ENCODE measurements around the gene CFAP58.

Gene CFAP58

DNA sequence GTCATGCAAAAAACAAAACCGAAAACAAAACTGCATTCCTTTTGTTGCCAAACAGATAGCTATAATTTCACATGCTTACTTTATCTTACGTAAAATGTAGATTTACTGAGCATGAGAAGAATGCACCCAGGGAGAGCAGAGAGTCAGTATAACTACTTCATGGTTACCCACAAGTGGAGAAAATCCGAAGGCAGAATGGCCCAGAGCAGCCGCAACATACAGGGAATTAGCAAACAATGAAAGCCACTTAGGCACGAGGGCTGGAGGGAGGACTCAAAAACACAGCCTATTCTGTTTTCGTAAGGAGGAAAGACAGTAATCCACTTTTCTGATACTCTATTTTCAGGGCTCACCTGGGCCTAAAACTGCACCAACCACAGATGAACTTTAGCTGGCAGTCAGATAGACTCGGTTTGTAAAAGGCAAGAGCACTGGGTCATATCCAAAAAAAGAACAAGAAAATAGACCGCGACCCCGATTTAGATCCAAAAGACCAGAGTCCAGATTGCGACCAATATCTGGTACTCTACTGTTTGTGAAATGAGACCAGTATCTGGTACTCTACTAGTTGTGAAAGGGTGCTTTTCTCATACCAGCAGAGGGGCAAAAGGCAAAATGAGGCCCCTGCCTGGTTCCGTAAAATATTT, 16.7 kb upstream of the CFAP58 start:
- peak; percentile 42 for DNase-seq

DNA sequence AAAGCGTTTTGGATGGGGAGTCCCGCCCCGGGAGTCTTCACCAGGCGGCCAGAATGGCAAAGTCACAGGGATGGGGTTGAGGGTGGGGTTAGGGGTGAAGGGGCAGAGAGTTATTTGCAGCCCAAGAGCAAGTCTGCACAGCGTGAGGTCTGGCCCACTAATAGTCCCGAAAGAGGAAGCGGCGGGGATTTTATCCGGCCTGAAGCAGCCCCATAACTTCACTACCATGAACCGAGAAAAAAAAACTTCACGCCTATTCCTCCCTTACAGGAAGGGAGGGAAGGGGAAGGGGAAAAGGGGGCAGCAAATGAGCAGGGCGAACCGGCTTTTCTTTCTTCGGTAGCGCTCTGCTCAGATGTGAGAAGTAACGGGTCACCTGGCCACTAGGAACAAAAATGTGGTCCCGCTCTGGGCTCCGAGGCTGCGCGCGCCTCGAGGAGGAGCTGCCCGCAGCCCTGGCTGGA, 16.1 kb upstream of the CFAP58 start:
- DNase-seq, result no peak

DNA sequence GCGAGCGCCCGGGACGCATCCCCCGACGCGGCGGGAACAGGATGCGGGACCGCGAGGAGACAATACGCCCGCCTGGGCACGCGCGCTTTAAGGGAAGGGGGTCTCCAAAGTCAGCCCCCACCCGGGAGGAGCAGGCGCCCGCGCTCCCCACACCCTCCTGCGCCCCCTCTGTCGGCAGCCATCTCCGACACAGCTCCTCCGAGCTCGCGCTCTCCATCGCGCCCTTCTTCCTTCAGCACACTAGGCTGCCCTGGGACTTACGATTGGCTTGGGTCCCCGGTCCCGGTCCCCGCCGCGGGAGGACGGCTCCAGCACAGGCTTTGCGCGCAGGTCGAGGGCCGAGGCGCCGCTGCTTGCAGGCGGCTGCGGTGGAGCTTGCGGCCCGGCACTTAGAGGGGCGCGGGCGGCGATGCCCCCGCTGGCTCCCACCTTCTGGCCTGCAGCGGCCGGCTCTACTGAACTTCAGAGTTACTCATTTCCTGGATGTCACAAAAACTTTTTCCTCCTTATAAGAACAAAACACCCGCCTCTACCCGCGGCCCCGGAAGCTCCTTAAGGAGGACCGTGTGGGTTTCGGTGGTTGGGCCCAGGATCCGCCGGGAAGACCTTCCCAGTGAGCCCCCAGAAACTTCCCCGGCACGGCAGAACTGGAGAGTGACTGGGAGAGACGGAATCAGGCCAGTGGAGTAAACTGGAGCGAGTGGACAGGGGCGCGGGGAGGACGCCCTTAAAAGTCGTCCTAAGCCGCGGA, 15.5 kb upstream of the CFAP58 start, which contains the start of gene ITPRIP:
ITPRIP (minus strand) TSS at position 481 of the 751 bp plus-strand sequence. CDS start 22,414 bp downstream, outside the sequence.
- DNase-seq, result peak; percentile 89

DNA sequence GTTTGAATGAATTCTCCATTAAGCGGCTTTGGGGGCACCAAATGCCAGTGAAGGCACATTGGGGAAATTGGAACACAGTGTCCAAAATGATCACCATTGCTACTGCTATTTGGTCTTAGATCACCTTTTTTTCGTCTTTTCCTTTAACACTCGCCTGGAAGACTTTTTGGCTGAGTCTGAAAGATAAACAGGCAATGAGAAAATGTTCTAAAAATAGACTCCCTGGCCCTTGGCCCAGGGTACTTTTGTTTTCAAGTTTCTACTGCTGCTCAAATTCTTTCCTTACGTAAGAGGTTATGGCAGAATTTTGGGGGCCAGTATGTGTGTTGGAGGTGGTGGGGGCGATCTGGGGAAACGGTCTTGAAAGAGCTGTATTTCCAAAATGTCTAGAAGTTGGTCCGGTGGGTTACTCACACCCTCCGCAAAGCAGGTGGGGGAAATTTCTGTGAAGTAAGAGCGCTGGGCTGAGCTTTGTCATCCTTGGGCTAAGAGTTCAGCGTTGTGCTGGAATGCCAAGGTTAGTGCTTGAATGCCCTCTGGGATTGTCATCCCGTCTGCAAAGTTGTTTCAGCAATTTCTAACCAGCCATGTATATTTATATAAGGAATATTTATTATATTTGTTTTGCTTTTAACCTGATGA, 14.0 kb upstream of the CFAP58 start:
- peak; percentile 86 for DNase-seq

DNA sequence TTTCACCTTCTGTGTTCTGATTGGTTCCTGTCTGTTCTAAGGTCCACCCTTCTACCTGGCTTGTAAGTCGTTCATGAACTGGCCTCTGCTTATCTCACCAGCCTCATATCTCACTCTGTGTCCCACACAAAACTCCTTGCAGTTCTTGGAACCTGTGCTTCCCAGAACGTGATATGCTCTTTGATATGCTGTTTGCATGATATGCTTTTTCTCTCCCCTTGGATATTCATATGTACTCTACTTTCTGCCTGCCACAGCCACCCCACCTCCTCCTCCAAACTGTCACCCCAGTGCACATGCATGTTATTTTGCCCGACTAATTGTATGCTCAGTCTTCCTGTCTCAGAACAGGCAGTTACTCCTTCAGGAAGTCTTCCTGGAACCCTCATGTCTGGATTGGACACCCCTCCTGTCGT, 13.5 kb upstream of the CFAP58 start:
- DNase-seq, result no peak

DNA sequence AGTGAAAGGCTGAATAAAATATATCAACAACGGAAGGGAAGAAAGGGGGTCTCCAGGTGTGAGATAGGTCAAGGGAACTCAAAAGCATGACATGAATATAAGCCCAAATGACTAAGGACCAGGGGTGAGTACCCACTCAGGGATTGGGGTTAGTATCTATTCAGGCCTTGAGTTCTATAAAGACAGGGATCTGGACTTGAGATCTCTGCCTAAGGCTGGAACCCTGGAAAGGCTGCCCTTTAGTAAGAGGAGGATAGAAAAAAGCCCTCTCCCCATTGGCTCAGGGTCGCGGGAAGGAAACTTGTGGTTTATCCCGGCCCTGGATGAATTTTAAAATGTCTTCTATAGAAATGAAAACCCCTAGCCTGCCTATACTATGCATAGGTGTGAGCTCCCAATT, 13.0 kb upstream of the CFAP58 start:
- DNase-seq, result no peak

DNA sequence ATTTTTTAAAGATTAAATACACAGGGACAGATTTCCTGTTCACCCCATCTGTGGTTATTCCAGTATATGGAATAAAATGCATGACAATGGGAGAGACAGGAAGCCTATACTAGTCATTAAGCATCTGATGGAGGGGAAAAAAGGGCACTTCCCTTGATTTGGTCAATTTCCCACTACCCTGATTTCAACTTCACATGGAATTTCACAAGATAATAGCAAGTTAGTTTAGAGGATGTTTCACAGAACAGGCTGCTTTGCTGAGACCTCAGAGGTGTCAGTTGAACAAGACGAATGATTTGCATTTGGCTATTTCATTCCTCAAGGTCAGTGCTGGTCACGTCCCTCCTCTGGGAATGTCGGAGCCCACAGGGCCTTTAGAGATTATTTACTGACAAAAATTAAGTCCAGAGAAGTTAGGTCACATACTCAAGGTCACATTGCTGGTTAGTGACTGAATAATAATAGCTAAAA, 10.7 kb upstream of the CFAP58 start:
- DNase-seq, result no peak

DNA sequence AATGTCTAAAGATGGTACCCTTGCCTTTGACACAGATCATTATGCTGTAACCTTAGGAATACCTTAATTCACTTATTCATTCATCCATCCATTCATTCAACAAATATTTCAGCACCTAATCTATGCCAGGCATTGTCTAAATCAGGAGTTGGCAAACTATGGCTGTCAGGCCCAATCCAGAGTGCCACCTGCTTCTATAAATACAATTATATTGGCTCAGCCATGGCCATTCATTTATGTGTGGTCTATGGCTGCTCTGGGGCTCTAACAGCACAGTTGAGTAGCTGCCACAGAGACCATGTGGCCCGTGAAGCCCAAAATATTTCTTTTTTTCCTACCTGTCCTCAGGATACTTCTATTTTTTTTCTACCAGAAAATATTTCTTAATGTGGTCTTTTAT, 9.4 kb upstream of the CFAP58 start:
- DNase-seq, result no peak

DNA sequence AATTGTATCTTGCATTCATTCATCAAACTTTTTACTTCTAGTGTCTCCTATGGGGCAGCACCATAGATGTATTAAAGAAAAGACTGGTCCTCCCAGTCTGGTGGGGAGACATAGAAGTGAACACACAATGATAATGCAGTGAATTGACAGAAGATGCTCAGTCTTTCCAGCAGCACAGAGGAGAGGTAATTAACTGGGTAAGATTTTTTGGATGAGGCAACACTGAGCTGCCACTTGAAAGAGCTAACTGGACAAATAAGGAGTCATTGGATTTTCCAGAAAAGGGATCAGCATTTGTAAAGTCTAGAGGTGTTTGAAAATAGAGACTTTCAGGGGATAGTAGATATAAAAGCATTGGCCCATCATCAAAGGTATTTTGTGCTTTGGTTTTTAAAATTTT, 8.1 kb upstream of the CFAP58 start:
- no peak for DNase-seq

DNA sequence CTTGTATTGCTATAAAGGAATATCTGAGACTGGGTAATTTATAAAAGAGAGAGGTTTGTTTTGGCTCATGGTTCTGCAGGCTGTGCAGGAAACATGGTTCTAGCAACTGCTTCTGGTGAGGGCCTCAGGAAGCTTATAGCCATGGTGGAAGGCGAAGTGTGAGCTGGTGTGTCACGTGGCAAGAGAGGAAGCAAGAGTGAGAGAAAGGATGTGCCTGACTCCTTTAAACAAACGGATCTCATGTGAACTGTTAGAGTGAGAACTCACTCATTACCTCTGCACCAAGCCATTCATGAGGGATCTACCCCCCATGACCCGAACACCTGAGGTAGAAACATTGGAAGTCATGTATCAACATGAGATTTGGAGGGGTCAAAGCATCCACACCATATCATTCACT, 7.7 kb upstream of the CFAP58 start:
- DNase-seq, result no peak

DNA sequence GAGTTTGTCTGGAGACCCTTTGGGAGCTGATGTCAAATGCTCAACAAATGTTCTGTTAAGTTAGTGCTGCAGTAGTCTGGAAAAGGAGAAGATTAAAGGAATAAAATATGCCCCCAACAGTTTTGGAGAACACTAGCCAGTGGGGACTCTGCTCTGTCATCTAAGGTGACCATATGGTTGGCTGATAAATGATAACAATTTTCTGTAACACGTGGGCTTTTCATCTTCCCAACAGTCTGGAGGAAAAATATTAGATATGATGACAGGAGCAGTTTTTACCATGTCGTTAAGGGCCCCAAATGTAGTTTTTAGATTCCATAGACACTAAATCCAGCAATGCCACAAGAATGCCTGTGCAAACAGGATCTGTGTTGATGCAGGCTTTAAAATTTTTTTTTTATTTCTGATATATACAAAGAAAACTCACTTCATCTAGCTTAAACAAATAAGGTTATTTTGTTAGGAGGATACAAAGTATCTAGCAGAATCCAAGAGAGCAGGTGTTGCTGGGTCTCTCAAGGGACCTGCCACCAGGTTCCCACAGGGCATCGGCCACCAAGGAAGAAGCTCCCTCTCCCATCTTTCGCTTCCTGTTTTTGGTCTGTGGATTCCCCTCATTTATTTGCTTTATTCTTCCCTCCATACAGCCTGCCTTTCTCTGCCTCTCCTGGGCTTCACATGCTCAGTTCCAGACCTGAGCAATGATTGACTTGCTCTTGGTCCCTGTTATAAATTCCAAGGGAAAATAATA, 6.2 kb upstream of the CFAP58 start:
- DNase-seq, result no peak

DNA sequence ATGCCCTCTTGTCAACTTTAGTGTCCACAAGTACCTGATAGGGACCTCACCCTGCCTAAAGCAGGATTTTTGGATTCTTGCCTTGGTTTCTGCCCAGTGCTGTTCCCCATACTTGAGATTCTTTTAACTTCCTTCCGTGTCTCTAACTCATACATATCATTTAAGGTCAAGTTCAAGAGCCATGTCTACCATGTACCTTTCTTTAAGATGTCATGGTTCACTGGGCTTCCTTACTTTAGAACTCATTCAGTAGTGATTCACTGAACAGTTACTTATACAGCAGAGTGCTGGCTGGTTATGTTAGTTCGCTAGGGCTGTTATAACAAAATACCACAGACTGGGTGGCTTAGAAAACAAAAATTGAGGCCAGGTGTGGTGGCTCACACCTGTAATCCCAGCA, 5.0 kb upstream of the CFAP58 start:
- DNase-seq, result no peak

DNA sequence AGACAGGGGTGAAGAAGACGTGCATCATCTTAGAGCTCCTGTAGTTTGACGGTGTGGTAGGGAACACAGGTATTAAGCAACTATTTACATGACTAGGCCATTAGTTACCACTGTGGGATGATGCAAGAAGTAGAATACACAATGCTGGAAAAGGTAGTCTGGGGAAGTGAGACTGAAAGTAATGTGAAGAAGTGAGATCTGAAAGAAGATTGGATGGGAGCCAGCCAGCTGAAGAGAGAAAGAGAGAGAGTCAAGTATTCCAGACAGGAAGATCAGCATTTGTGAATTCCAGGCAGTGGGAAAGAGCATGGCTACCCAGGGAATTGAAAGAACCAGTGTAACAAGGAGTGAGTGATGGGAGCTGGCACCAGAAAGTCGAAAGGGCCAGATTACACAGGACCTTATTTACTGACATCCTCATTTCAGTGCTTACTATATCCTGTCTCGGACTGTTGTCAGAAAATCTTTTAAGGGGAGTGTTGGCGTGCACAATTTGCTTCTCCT, 4.0 kb upstream of the CFAP58 start:
- DNase-seq, result peak; percentile 24

DNA sequence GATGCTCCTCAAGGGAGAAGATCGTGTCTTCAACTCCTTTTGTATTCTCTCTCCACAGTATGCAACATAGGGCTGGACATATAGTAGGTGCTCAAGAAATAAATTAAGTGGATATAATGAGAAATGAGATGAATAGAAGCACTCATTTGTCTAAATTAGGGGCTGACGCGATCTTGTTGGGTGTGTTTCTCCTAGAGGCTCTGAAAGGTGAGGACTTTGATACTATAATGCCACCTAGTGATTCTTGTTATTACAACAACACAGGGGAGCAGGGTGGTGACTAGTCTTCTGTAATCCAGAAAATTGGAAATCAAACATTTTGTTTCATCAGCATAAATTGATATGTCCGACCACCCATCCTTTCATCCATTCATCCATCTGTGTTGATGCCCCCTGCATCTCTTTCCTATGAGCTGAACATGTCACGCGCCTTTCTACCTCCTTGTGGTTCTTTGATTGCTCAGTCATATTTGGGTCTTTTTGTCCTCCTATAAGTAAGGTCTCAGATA, 3.5 kb upstream of the CFAP58 start:
- peak; percentile 74 for DNase-seq

DNA sequence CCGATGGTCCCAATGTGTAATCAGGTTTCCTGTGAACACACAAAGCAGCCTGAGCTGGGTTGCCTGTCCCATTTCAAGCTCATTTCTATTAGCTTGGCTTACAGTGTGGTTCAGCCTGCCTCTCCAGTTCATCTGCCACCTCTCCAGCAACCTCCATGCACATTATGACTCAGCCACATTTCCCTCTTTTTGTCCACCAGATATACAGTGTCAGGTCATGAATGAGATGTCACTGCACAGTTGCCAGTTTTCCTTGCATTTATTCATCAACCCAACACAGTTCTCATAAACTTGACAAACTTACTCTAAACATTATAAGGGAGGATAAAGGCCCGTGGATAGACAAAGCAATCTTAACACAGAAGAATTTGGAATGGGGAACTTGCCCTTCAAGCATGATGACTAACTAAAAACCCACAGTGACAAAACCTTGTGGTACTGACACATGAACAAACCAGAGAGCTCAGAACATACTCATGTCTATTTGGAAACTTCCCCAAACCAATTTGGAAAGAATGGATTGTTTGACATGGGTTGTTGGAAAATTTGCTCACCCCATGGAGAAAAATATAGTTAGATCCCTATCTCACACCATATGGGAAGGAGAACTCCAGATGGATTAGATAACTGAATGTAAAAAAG, 2.5 kb upstream of the CFAP58 start:
- no peak for DNase-seq

DNA sequence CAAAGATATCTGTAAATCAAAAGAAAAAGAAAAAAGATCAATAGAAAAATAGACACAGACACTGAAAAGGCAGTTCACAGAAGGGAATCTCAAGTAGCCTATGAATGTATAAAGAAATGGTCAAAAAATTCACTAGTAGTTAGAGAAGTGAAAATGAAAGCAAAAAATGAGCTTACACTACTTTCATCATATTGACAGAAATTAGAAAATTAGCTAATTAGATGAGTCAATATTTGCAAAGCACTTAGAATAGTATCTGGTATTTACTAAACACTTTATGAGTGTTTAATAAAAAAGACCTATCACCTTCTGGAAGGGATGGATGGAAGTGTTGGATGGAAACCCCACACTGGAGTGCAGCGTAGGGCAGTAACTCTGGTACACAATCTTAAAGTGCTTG, 1.7 kb upstream of the CFAP58 start:
- DNase-seq, result no peak

DNA sequence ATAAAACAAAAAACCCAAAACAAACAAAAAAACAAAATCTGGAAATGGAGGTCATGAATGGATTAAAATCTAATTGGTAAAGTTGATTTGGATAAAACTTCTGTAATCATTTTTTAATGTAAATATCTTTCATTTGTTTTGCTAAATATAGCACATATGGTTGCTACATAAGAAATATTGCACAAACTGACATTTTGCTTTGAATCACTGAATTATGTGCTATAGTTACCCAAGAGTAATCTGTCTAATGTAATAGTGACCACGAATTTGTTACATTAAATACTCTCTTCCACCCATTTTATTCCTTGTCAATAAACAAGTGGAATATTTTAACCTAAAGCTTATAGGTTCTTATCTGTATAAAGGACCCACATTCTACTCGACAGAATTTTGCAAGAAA, 6.2 kb downstream of the CFAP58 start:
- no peak for DNase-seq

DNA sequence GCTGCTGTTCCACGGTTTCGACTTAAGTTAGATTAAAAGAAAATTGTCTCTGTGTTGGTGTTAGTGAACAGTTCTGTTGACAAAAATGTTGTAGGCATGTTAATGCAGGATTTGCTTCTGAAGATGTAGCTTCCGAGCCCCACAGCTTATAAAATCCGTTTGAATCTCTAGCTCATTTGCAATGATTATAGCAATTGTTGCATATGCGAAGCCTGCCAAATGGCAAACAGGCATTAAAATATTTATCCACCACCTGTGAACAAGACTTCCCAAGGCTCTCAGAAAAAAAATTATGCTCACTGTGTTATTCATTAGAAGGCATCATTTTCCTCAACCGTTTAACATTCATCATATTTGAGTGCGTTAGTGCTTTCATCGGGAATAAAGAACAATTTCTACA, 14.3 kb downstream of the CFAP58 start:
- no peak for DNase-seq

DNA sequence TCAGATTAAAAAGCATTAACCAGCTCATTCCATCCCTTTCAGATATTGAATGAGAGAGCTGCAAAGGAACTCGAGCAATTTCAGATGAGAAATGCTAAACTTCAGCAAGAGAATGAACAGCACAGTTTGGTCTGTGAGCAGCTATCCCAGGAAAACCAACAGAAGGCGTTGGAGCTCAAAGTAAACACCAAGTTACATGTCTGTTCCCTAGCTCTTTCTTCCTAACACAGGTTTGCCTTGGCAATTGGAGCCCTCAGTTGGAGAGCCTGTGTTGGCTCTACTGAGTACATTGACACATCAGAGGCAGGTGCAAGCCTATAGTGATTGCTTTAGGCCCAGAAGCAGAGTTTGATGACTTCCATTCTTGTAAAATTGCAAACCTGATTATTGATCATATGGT, 14.7 kb downstream of the CFAP58 start:
- no peak for DNase-seq

DNA sequence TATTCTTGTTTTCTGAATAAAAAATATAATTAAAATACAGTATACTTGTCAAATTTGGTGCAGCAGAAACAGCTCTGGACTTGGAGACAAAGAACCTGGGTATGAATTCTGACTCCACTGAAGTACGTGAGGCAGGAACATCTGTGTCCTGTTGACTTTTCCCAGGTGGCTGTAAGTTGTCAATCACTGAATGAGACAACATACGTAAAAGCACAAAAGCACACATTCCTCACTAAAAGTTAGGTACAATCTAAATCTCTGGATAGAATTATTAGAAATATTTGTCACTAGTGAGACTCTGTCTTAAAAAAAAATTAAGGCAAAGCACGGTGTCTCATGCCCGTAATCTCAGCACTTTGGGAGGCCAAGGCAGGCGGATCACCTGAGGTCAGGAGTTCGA, 18.1 kb downstream of the CFAP58 start:
- no peak for DNase-seq

DNA sequence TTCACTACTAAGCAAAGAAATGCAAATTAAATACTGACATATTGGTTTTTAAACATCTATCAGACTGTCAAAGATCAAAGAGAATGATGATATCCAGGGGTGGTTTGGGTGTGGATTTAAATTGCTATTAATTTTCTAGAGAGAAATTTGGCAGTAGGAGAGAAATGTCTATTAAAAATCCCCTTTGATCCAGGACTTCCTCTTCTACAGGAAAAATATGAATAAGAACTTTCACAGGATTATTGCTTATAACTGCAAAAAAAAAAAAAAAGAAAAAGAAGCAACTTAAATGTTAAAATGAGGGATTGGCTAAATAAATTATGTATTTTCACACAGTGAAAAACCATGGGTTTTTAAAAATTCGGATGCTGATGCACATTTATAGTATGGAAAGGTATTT, 21.0 kb downstream of the CFAP58 start:
- DNase-seq, result no peak

DNA sequence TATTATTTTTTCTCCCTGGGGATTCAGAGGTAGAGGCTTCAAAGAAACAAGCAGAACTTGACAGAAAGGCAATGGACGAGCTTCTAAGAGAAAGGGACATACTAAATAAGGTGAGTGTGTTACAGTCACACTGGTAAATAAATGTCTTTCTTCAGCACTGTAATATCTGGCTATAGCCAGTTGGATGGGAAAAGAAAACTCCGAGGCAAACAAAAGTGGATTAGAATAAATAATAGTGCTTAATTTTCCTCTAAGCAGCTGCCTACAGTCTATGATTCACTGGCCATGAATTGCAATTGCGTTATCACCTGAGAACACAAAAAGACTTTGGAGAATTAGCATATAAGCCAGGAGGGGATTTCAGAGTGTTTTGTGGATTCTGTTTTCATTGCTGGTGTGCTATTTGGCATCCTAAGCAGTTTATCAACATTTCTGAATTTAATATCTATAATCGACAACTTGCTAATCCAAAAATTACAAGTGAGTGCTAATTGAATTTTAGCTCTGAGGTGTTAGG, 23.2 kb downstream of the CFAP58 start:
- DNase-seq, result no peak
